Measurements from ENCODE around the gene TSKU.

GRCh38 chr11:76772100-76772782, 10.9 kb upstream of the TSKU start:
- no peak for TF ChIP-seq CTCF (conservative IDR thresholded peaks at IDR 0.05)
- no peak for TF ChIP-seq ZFX (IDR thresholded peaks at IDR 0.05)
